GM18502 (cell line): Measurements from ENCODE around the gene DHCR7.

ENCODE experiments used
- ATAC-seq: cut with Tn5 transposase; IDR thresholded peaks from one replicate; pipeline ENCODE4 v1.9.1; 2021; ENCODE audit warnings: mild to moderate bottlenecking; ENCODE audit not compliant: unreplicated experiment, poor library complexity

The DHCR7 gene

GRCh38 chr11:71459076-71459766 is 11.0 kb upstream of the DHCR7 start:
- no peak for ATAC-seq

- no peak for ATAC-seq
Measured at GRCh38 chr11:71458146-71459070, 10.2 kb upstream of the DHCR7 start.

- no peak for ATAC-seq
Measured at GRCh38 chr11:71456831-71457230, 8.6 kb upstream of the DHCR7 start.

GRCh38 chr11:71456294-71456693 is 8.1 kb upstream of the DHCR7 start:
- ATAC-seq = no peak

GRCh38 chr11:71454470-71455113 is 6.4 kb upstream of the DHCR7 start:
- no peak for ATAC-seq

- ATAC-seq = no peak
Measured at GRCh38 chr11:71453918-71454304, 5.7 kb upstream of the DHCR7 start.

- peak; percentile 57 for ATAC-seq
Measured at GRCh38 chr11:71453037-71453917, 5.1 kb upstream of the DHCR7 start, which contains the start of gene NADSYN1. Gene NADSYN1 (plus strand): TSS chr11:71453203. CDS start chr11:71453297, 94 bp downstream.

- ATAC-seq = no peak
Measured at GRCh38 chr11:71452199-71453036, 4.2 kb upstream of the DHCR7 start.

- ATAC-seq = no peak
Measured at GRCh38 chr11:71451596-71452198, 3.5 kb upstream of the DHCR7 start.

GRCh38 chr11:71450939-71451338 is 2.7 kb upstream of the DHCR7 start:
- ATAC-seq = no peak

- no peak for ATAC-seq
Measured at GRCh38 chr11:71450507-71450906, 2.3 kb upstream of the DHCR7 start.

- ATAC-seq = no peak
Measured at GRCh38 chr11:71449596-71449995, 1.4 kb upstream of the DHCR7 start.

GRCh38 chr11:71447791-71448256 is 369 bp downstream of the DHCR7 start:
- ATAC-seq = no peak

GRCh38 chr11:71446942-71447688 is 1.1 kb downstream of the DHCR7 start:
- no peak for ATAC-seq

GRCh38 chr11:71446150-71446549 is 2.0 kb downstream of the DHCR7 start:
- ATAC-seq = no peak

GRCh38 chr11:71444811-71445210 is 3.4 kb downstream of the DHCR7 start:
- ATAC-seq = no peak

GRCh38 chr11:71443736-71444445 is 4.3 kb downstream of the DHCR7 start:
- no peak for ATAC-seq
